Muscle of leg (tissue), 16 donors: Measurements from ENCODE around the gene STIM1. TPM values are rescaled to one million over a fixed set of nuclear protein-coding genes. Genes with fewer than 3 reads are reported as not detected.
"Not testable (repeated sequence)": the region's sequence is repeated elsewhere in the genome, so short reads cannot be mapped to it uniquely, and the experiment has no call there.

Source experiments
- DNase-seq: peaks from one replicate; pipeline ENCODE4 v3.0.0; 2013
- H3K27ac ChIP-seq: one replicate; pipeline ENCODE4 v1.5.1; 2013; ENCODE audit warnings: mild to moderate bottlenecking, low read length, control low read depth
- H3K27me3 ChIP-seq: one replicate; pipeline ENCODE4 v1.6.1; 2013; ENCODE audit warnings: low read length; ENCODE audit not compliant: control insufficient read depth, insufficient read depth
- H3K36me3 ChIP-seq: one replicate; pipeline ENCODE4 v1.6.1; 2013; ENCODE audit warnings: low read length; ENCODE audit not compliant: control insufficient read depth, insufficient read depth
- H3K4me1 ChIP-seq: one replicate; pipeline ENCODE4 v1.6.1; 2013; ENCODE audit warnings: low read length; ENCODE audit not compliant: control insufficient read depth, insufficient read depth
- H3K4me3 ChIP-seq: one replicate; pipeline ENCODE4 v1.5.1; 2013; ENCODE audit warnings: low read length, control low read depth
- H3K9me3 ChIP-seq: replicated peaks from 2 replicates; pipeline ENCODE4 v1.6.1; 2013; ENCODE audit warnings: low read depth, low read length; ENCODE audit not compliant: control insufficient read depth
- WGBS: methylation state at CpG from one replicate; pipeline ENCODE4 v1.1.5; 2013; ENCODE audit warnings: missing lambda C conversion rate; ENCODE audit not compliant: insufficient coverage; 5-methylcytosine and 5-hydroxymethylcytosine counted together
- long read RNA-seq, 11 donors: transcript quantifications; one replicate each; lab custom pipeline, GENCODE V29; 2026
- polyA plus RNA-seq, 8 donors: library from polyadenylated mRNA; unstranded; fragments of 120-200 nt; gene quantifications; one replicate each; pipeline versions ENCODE4 v1.2.1 to v1.2.3, GENCODE V29; 2013; ENCODE audit warnings: inconsistent platforms in 1 of 8, low replicate concordance in 1 of 8; ENCODE audit not compliant: insufficient read length in 8 of 8, insufficient read depth in 1 of 8
- total RNA-seq: library from RNA; stranded (reverse); fragments of 120-200 nt; gene quantifications from one replicate; pipeline ENCODE4 v1.2.4, GENCODE V29; 2013

STIM1 gene
- total RNA-seq (40.7 TPM), polyA plus RNA-seq (100 to 1,000 TPM in 1 of 8 donors, 10 to 100 TPM in 7; 58.7 to 108 (median 78.2) TPM)
- long read RNA-seq, donor 1, full-length matches to known transcripts, result 7 of 7 reads
- long read RNA-seq, donor 1, partial matches to known transcripts, result 0 of 7 reads
- long read RNA-seq, donor 1, other reads (novel, unspliced or antisense), result 0 of 7 reads
- long read RNA-seq, donor 2, result 0 reads
- long read RNA-seq, donor 3, full-length matches to known transcripts, result 17 of 28 reads
- long read RNA-seq, donor 3, partial matches to known transcripts, result 11 of 28 reads
- long read RNA-seq, donor 3, other reads (novel, unspliced or antisense), result 0 of 28 reads
- long read RNA-seq, donor 4, full-length matches to known transcripts, result 4 of 16 reads
- long read RNA-seq, donor 4, partial matches to known transcripts, result 12 of 16 reads
- long read RNA-seq, donor 4, other reads (novel, unspliced or antisense), result 0 of 16 reads
- long read RNA-seq, donor 5, full-length matches to known transcripts, result 10 of 15 reads
- long read RNA-seq, donor 5, partial matches to known transcripts, result 5 of 15 reads
- long read RNA-seq, donor 5, other reads (novel, unspliced or antisense), result 0 of 15 reads
- long read RNA-seq, donor 6, full-length matches to known transcripts, result 8 of 19 reads
- long read RNA-seq, donor 6, partial matches to known transcripts, result 11 of 19 reads
- long read RNA-seq, donor 6, other reads (novel, unspliced or antisense), result 0 of 19 reads
- long read RNA-seq, donor 7, full-length matches to known transcripts, result 7 of 7 reads
- long read RNA-seq, donor 7, partial matches to known transcripts, result 0 of 7 reads
- long read RNA-seq, donor 7, other reads (novel, unspliced or antisense), result 0 of 7 reads
- long read RNA-seq, donor 8, full-length matches to known transcripts, result 4 of 26 reads
- long read RNA-seq, donor 8, partial matches to known transcripts, result 22 of 26 reads
- long read RNA-seq, donor 8, other reads (novel, unspliced or antisense), result 0 of 26 reads
- long read RNA-seq, donor 9, full-length matches to known transcripts, result 7 of 7 reads
- long read RNA-seq, donor 9, partial matches to known transcripts, result 0 of 7 reads
- long read RNA-seq, donor 9, other reads (novel, unspliced or antisense), result 0 of 7 reads
- long read RNA-seq, donor 10, full-length matches to known transcripts, result 6 of 11 reads
- long read RNA-seq, donor 10, partial matches to known transcripts, result 5 of 11 reads
- long read RNA-seq, donor 10, other reads (novel, unspliced or antisense), result 0 of 11 reads
- long read RNA-seq, donor 11, full-length matches to known transcripts, result 9 of 22 reads
- long read RNA-seq, donor 11, partial matches to known transcripts, result 13 of 22 reads
- long read RNA-seq, donor 11, other reads (novel, unspliced or antisense), result 0 of 22 reads

GRCh38 chr11:3854977-3855807 lies at the start of gene STIM1:
TSS of gene STIM1 (plus strand) at chr11:3855664. CDS start at chr11:3856271, 607 bp downstream.
- Histone ChIP-seq H3K9me3 (no peaks in the 10 kb centered on the region), H3K36me3 (no peaks in the 10 kb centered on the region), H3K27ac (peak within 1 kb of the TSS; percentile 99), H3K4me3 (peak within 1 kb of the TSS; percentile 96), H3K27me3 (no peaks in the 10 kb centered on the region), H3K4me1 (peaks cover 39% of the 10 kb centered on the region)
- DNase-seq, result peak; percentile 97
- WGBS, result under 1% methylated on average over 85 of the region's 87 CpGs

GRCh38 chr11:3807909-3808860 lies 47.3 kb upstream of the STIM1 start, which contains the start of gene PGAP2:
TSS of gene PGAP2 (plus strand) at chr11:3808560. CDS start at chr11:3811260, 2,700 bp downstream.
- Histone ChIP-seq H3K36me3 (peaks cover 4% of the 10 kb centered on the region), H3K27me3 (no peaks in the 10 kb centered on the region), H3K9me3 (no peaks in the 10 kb centered on the region), H3K27ac (peak within 1 kb of the TSS; percentile 55), H3K4me3 (peak within 1 kb of the TSS; percentile 92), H3K4me1 (peaks cover 11% of the 10 kb centered on the region)
- 1% methylated on average over 43 of the region's 55 CpGs for WGBS
- peak; percentile 68 for DNase-seq

DNA sequence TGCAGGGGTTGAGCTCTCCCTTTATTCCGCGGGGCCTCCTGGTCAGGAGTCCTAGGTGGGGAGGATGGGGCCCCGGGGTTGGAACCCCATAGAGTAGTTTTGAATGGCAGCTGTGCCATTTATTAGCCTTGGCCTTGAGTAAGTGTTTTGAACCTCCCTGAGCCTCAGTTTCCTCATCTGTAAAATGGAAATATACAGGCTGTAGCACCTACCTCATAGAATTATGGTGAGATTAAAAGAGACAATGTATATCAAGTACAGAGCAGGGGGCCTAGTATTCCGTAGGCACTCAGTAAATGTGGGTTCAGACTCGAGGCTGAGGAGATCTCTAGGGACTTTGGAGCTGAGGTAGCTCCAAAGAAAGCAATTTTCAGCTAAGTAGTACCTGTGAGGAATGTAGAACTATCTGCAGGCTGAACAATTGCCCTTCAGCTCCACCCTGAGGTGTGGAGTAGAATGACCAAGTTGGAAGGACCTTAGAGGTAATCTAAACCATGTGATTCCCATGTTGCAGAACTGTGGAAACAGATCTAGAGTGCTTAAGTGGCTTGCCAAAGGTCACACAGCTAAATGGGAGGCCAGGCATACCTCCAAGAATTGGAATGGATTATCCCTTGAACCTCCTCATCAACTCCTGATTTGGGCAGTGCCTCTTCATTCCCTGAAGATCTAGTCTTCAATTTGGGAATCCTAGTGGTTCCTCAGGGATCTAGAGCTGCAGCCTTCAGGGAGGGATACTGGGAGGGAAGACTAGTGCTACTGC lies 46.4 kb upstream of the STIM1 start:
- 11% methylated on average over 2 of the region's 5 CpGs for WGBS
- Histone ChIP-seq H3K27me3 (no peaks in the 10 kb centered on the region), H3K4me1 (peaks cover 11% of the 10 kb centered on the region), H3K36me3 (peaks cover 7% of the 10 kb centered on the region), H3K9me3 (no peaks in the 10 kb centered on the region), H3K4me3 (peak overlapping the region; percentile 92), H3K27ac (no peak overlapping the region)
- DNase-seq, result peak; percentile 34

DNA sequence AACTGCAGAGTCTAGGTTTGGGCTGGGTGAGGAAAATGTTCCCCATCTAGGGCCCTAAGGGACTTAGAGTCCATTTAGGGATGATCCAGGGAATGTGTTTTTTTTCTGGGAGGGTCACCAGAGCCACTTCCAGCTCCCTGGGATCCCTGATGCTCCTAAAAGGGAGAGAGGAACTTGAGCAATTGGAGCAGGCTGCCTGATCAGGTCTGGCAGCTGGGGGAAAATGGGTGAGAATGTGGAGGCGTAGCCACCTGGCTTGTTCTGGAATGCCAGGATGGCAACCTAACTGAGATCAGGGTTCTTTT lies 45.9 kb upstream of the STIM1 start:
- no peak for DNase-seq
- Histone ChIP-seq H3K9me3 (no peaks in the 10 kb centered on the region), H3K36me3 (peaks cover 7% of the 10 kb centered on the region), H3K27me3 (no peaks in the 10 kb centered on the region), H3K4me1 (peaks cover 11% of the 10 kb centered on the region), H3K4me3 (no peak overlapping the region), H3K27ac (no peak overlapping the region)
- WGBS, result 100% methylated on average over 1 of the region's 1 CpG

DNA sequence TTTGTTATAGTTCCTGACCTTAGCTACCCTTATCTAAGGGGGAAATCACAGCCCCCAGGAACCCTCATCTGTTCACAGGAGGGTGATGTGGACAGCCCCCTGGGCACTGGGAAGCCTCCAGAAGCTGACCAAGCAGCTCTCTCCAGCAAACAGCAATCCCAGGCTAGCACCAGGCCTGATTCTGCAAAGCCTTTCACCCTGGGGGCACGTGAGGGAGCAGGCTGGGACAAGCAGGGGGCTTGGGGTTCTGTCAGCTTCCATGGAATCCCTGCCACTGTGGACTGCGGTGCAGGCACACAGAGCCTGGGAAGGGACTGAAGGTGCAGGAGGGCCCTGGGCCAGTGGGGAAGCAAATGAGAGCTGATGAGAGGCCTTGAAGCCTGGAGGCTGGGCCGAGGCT lies 45.0 kb upstream of the STIM1 start:
- DNase-seq, result no peak
- H3K4me1 ChIP-seq, result peaks cover 11% of the 10 kb centered on the region
- H3K4me3 ChIP-seq, result no peak overlapping the region
- no peaks in the 10 kb centered on the region for H3K9me3 ChIP-seq
- WGBS, result 96% methylated on average over 2 of the region's 3 CpGs
- H3K27ac ChIP-seq, result no peak overlapping the region
- H3K36me3 ChIP-seq, result peaks cover 7% of the 10 kb centered on the region
- no peaks in the 10 kb centered on the region for H3K27me3 ChIP-seq

- Histone ChIP-seq H3K36me3 (peaks cover 7% of the 10 kb centered on the region), H3K27ac (no peak overlapping the region), H3K4me1 (peaks cover 11% of the 10 kb centered on the region), H3K9me3 (no peaks in the 10 kb centered on the region), H3K4me3 (no peak overlapping the region), H3K27me3 (no peaks in the 10 kb centered on the region)
- 85% methylated on average over 4 of the region's 4 CpGs for WGBS
- DNase-seq, result no peak
Measured at GRCh38 chr11:3810951-3811350, 44.5 kb upstream of the STIM1 start.

- DNase-seq, H3K4me1 ChIP-seq, H3K36me3 ChIP-seq, H3K27ac ChIP-seq, H3K4me3 ChIP-seq, H3K9me3 ChIP-seq, H3K27me3 ChIP-seq: not testable (repeated sequence)
- WGBS, result 85% methylated on average over 4 of the region's 5 CpGs
Measured at GRCh38 chr11:3814832-3815231, 40.6 kb upstream of the STIM1 start.

GRCh38 chr11:3815845-3816244 lies 39.6 kb upstream of the STIM1 start:
- H3K36me3 ChIP-seq, result peaks cover 5% of the 10 kb centered on the region
- no peaks in the 10 kb centered on the region for H3K27me3 ChIP-seq
- H3K4me3 ChIP-seq, result no peak overlapping the region
- no peaks in the 10 kb centered on the region for H3K9me3 ChIP-seq
- H3K4me1 ChIP-seq, result no peaks in the 10 kb centered on the region
- WGBS, result 33% methylated on average over 1 of the region's 4 CpGs
- no peak for DNase-seq
- no peak overlapping the region for H3K27ac ChIP-seq
